NB4 (cell line): ENCODE data around the gene RTN3.

Experiments used
- CTCF ChIP-seq: IDR thresholded peaks from one replicate; pipeline ENCODE4 v1.5.1; 2012; ENCODE audit warnings: low read depth, low read length
- MAX ChIP-seq: IDR thresholded peaks from 2 replicates; pipeline ENCODE4 v1.6.1; 2011; ENCODE audit warnings: low read depth, low read length
- MYC ChIP-seq: IDR thresholded peaks from 2 replicates; pipeline ENCODE4 v1.6.1; 2011; ENCODE audit warnings: low read depth, low read length
- POLR2A ChIP-seq: IDR thresholded peaks from 2 replicates; pipeline ENCODE4 v1.6.1; 2011; ENCODE audit warnings: mild to moderate bottlenecking; ENCODE audit not compliant: insufficient read length; ENCODE audit errors: extremely low read depth

GRCh38 chr11:63795066-63795465 is 113.8 kb downstream of the RTN3 start:
- no peak for TF ChIP-seq CTCF
- TF ChIP-seq MAX: no peak
- TF ChIP-seq POLR2A: no peak
- no peak for TF ChIP-seq MYC
